Measurements from ENCODE around the gene B3GAT2.

- TF ChIP-seq, protein P1, sequence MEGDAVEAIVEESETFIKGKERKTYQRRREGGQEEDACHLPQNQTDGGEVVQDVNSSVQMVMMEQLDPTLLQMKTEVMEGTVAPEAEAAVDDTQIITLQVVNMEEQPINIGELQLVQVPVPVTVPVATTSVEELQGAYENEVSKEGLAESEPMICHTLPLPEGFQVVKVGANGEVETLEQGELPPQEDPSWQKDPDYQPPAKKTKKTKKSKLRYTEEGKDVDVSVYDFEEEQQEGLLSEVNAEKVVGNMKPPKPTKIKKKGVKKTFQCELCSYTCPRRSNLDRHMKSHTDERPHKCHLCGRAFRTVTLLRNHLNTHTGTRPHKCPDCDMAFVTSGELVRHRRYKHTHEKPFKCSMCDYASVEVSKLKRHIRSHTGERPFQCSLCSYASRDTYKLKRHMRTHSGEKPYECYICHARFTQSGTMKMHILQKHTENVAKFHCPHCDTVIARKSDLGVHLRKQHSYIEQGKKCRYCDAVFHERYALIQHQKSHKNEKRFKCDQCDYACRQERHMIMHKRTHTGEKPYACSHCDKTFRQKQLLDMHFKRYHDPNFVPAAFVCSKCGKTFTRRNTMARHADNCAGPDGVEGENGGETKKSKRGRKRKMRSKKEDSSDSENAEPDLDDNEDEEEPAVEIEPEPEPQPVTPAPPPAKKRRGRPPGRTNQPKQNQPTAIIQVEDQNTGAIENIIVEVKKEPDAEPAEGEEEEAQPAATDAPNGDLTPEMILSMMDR (IDR thresholded peaks at IDR 0.05) = no peak
- no peak for TF ChIP-seq POLR2A (IDR thresholded peaks at IDR 0.05)
These were observed 55.5 kb downstream of the B3GAT2 start for GRCh38 chr6:70901324-70901723.

Data from uterus (tissue), 2 donors.